Liver (tissue), 9 donors: ENCODE results near the gene CREBBP. TPM values are rescaled to one million over a fixed set of nuclear protein-coding genes. Genes with fewer than 3 reads are reported as not detected.

ENCODE experiments used
- DNase-seq: peaks from one replicate; pipeline ENCODE4 v3.0.0-alpha.2; 2017; ENCODE audit warnings: low spot score
- H3K27ac ChIP-seq, 2 donors: one replicate each; pipeline ENCODE4 v1.7.0; 2013; ENCODE audit warnings: inconsistent platforms in 2 of 2, low read length in 2 of 2, control low read depth in 1 of 2, low read depth in 1 of 2, mild to moderate bottlenecking in 1 of 2
- H3K27me3 ChIP-seq, 4 donors: one replicate each; pipeline versions ENCODE4 v1.6.1 to v1.7.0; 2013; ENCODE audit warnings: low read length in 3 of 4, inconsistent platforms in 1 of 4, mild to moderate bottlenecking in 1 of 4, moderate library complexity in 1 of 4; ENCODE audit not compliant: control insufficient read depth in 4 of 4, insufficient read depth in 4 of 4
- H3K36me3 ChIP-seq, 4 donors: one replicate each; pipeline versions ENCODE4 v1.6.1 to v1.7.0; 2013; ENCODE audit warnings: low read length in 3 of 4, mild to moderate bottlenecking in 3 of 4, low read depth in 1 of 4, moderate library complexity in 1 of 4; ENCODE audit not compliant: control insufficient read depth in 4 of 4, insufficient read depth in 3 of 4
- H3K4me1 ChIP-seq, 4 donors: one replicate each; pipeline versions ENCODE4 v1.6.1 to v1.7.0; 2013; ENCODE audit warnings: low read length in 3 of 4, mild to moderate bottlenecking in 3 of 4, moderate library complexity in 1 of 4; ENCODE audit not compliant: control insufficient read depth in 4 of 4, insufficient read depth in 4 of 4
- H3K4me3 ChIP-seq, 3 donors: one replicate each; pipeline versions ENCODE4 v1.6.1 to v1.7.0; 2013; ENCODE audit warnings: low read length in 3 of 3, control low read depth in 1 of 3, low read depth in 1 of 3, mild to moderate bottlenecking in 1 of 3
- H3K9ac ChIP-seq, 2 donors: one replicate each; pipeline ENCODE4 v1.7.0; 2013; ENCODE audit warnings: low read length in 2 of 2, mild to moderate bottlenecking in 2 of 2, moderate library complexity in 2 of 2, control low read depth in 1 of 2, low read depth in 1 of 2
- H3K9me3 ChIP-seq, 4 donors: one replicate each; pipeline versions ENCODE4 v1.6.1 to v1.7.0; 2013; ENCODE audit warnings: low read length in 3 of 4; ENCODE audit not compliant: control insufficient read depth in 4 of 4
- FOXA2 ChIP-seq: IDR thresholded peaks from 2 replicates; pipeline ENCODE4 v1.6.1; 2016; ENCODE audit warnings: antibody characterized with exemption
- GABPA ChIP-seq, 2 donors: IDR thresholded peaks in 1 of 2; conservative IDR thresholded peaks in 1 of 2; 2 replicates each; pipeline ENCODE4 v1.6.1; 2016; ENCODE audit warnings: antibody characterized with exemption in 2 of 2, mild to moderate bottlenecking in 1 of 2, moderate library complexity in 1 of 2
- HNF4G ChIP-seq: IDR thresholded peaks from 2 replicates; pipeline ENCODE4 v1.6.1; 2016; ENCODE audit warnings: antibody characterized with exemption
- JUND ChIP-seq, 2 donors: IDR thresholded peaks; 2 replicates each; pipeline ENCODE4 v1.6.1; 2016; ENCODE audit warnings: antibody characterized with exemption in 2 of 2
- MAX ChIP-seq: IDR thresholded peaks from 2 replicates; pipeline ENCODE4 v1.6.1; 2016; ENCODE audit warnings: antibody characterized with exemption
- NR2F2 ChIP-seq: IDR thresholded peaks from 2 replicates; pipeline ENCODE4 v1.6.1; 2016; ENCODE audit warnings: antibody characterized with exemption
- RAD21 ChIP-seq, 2 donors: IDR thresholded peaks; 2 replicates each; pipeline ENCODE4 v1.6.1; 2016; ENCODE audit warnings: antibody characterized with exemption in 2 of 2, mild to moderate bottlenecking in 2 of 2
- REST ChIP-seq: IDR thresholded peaks from 2 replicates; pipeline ENCODE4 v1.6.1; 2016; ENCODE audit warnings: antibody characterized with exemption, mild to moderate bottlenecking
- RXRA ChIP-seq, 2 donors: IDR thresholded peaks; 2 replicates each; pipeline ENCODE4 v1.6.1; 2017 to 2018; ENCODE audit warnings: antibody characterized with exemption in 2 of 2, mild to moderate bottlenecking in 1 of 2
- TAF1 ChIP-seq: conservative IDR thresholded peaks from 2 replicates; pipeline ENCODE4 v1.6.1; 2016; ENCODE audit warnings: antibody characterized with exemption, mild to moderate bottlenecking
- YY1 ChIP-seq: IDR thresholded peaks from 2 replicates; pipeline ENCODE4 v1.6.1; 2016; ENCODE audit warnings: antibody characterized with exemption, mild to moderate bottlenecking
- ZBTB33 ChIP-seq: IDR thresholded peaks from 2 replicates; pipeline ENCODE4 v1.6.1; 2016; ENCODE audit warnings: antibody characterized with exemption
- WGBS: extraction: QIAGEN DNeasy Blood & Tissue Kit; methylation state at CpG from one replicate; pipeline ENCODE4 v1.1.7; 2013; 5-methylcytosine and 5-hydroxymethylcytosine counted together
- polyA plus RNA-seq, 2 donors: library from polyadenylated mRNA; stranded (reverse) in 1 of 2; unstranded in 1 of 2; fragments of 200-250 nt in 1 of 2; fragments of >200 nt in 1 of 2; fragmentation: Nextera tagmentation in 1 of 2; extraction: Ambion mirVana in 1 of 2; gene quantifications; one replicate each; pipeline versions ENCODE4 v1.2.1 to v1.2.3, GENCODE V29; 2013 to 2015
- total RNA-seq, 2 donors: library from RNA; depleted of rRNA; stranded (reverse); fragments of >200 nt; gene quantifications; one replicate each; pipeline ENCODE4 v1.2.3, GENCODE V29; 2014
- TF ChIP-seq, protein P1 (sequence below): IDR thresholded peaks from 2 replicates; pipeline ENCODE4 v1.6.1; 2016; ENCODE audit warnings: antibody characterized with exemption
- donor health status: healthy.
- donor health status: healthy.
- donor health status: healthy.
- donor health status: healthy.
- donor health status: healthy.

CREBBP gene
- total and polyA plus RNA-seq, 4 donors = 7.0 to 25.8 (median 19.5) TPM

- WGBS = 77% methylated on average over 1 of the region's 1 CpG
- H3K27ac ChIP-seq = no peak overlapping the region
- no peaks in the 10 kb centered on the region for H3K9me3 ChIP-seq
- TF ChIP-seq NR2F2 (no peak), FOXA2 (no peak), JUND (IDR thresholded peaks at IDR 0.05) (no peak), GABPA (IDR thresholded peaks at IDR 0.05 in 1 of 2, conservative IDR thresholded peaks at IDR 0.05 in 1 of 2) (no peak), YY1 (no peak), MAX (no peak), ZBTB33 (no peak), HNF4G (no peak), RXRA (IDR thresholded peaks at IDR 0.05) (no peak), REST (no peak)
- TF ChIP-seq, protein P1, sequence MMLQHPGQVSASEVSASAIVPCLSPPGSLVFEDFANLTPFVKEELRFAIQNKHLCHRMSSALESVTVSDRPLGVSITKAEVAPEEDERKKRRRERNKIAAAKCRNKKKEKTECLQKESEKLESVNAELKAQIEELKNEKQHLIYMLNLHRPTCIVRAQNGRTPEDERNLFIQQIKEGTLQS = no peak
- H3K36me3 ChIP-seq = no peaks in the 10 kb centered on the region
- no peak overlapping the region for H3K4me3 ChIP-seq
- no peak for DNase-seq
- H3K9ac ChIP-seq = no peak overlapping the region
- H3K27me3 ChIP-seq = no peaks in the 10 kb centered on the region
- peaks cover 0 to 28% (median 14%) of the 10 kb centered on the region in 4 donors for H3K4me1 ChIP-seq
These were observed 81.2 kb downstream of the CREBBP start for GRCh38 chr16:3799354-3799753.

- H3K4me3 ChIP-seq = no peak overlapping the region
- H3K36me3 ChIP-seq = no peaks in the 10 kb centered on the region
- no peaks in the 10 kb centered on the region for H3K9me3 ChIP-seq
- DNase-seq = no peak
- no peaks in the 10 kb centered on the region for H3K27me3 ChIP-seq
- 91% methylated on average over 8 of the region's 8 CpGs for WGBS
- no peak overlapping the region for H3K27ac ChIP-seq
- no peak overlapping the region for H3K9ac ChIP-seq
- TF ChIP-seq YY1 (no peak), HNF4G (no peak), TAF1 (no peak), RAD21 (IDR thresholded peaks at IDR 0.05) (no peak)
- H3K4me1 ChIP-seq = peaks cover 0 to 25% (median 14%) of the 10 kb centered on the region in 4 donors
These were observed 81.7 kb downstream of the CREBBP start for GRCh38 chr16:3798838-3799237.
